GM19238 (cell line): ENCODE results near the gene CCDC34.

Experiments used
- DNase-seq: peaks from one replicate; pipeline ENCODE4 v3.0.0; 2011; ENCODE audit warnings: low spot score; ENCODE audit not compliant: insufficient read length

CCDC34 gene

GRCh38 chr11:27392278-27393114 lies 29.5 kb upstream of the CCDC34 start:
- no peak for DNase-seq

- no peak for DNase-seq
Observed at GRCh38 chr11:27391331-27392015, 28.5 kb upstream of the CCDC34 start.

GRCh38 chr11:27390318-27391295 lies 27.6 kb upstream of the CCDC34 start:
- DNase-seq = no peak

- no peak for DNase-seq
Observed at GRCh38 chr11:27388869-27389268, 25.9 kb upstream of the CCDC34 start.

GRCh38 chr11:27388001-27388400 lies 25.0 kb upstream of the CCDC34 start:
- no peak for DNase-seq

- DNase-seq = no peak
Observed at GRCh38 chr11:27387362-27387761, 24.3 kb upstream of the CCDC34 start.

- no peak for DNase-seq
Observed at GRCh38 chr11:27386181-27386845, 23.3 kb upstream of the CCDC34 start.

GRCh38 chr11:27385245-27385644 lies 22.2 kb upstream of the CCDC34 start:
- no peak for DNase-seq

GRCh38 chr11:27384227-27384626 lies 21.2 kb upstream of the CCDC34 start:
- DNase-seq = no peak

- DNase-seq = no peak
Observed at GRCh38 chr11:27383645-27384044, 20.6 kb upstream of the CCDC34 start.

- no peak for DNase-seq
Observed at GRCh38 chr11:27381238-27381666, 18.2 kb upstream of the CCDC34 start.

- no peak for DNase-seq
Observed at GRCh38 chr11:27380771-27381170, 17.8 kb upstream of the CCDC34 start.

- DNase-seq = no peak
Observed at GRCh38 chr11:27379449-27379848, 16.4 kb upstream of the CCDC34 start.

GRCh38 chr11:27375370-27375769 lies 12.4 kb upstream of the CCDC34 start:
- DNase-seq = no peak

GRCh38 chr11:27373856-27374602 lies 11.0 kb upstream of the CCDC34 start:
- DNase-seq = no peak

- DNase-seq = no peak
Observed at GRCh38 chr11:27373392-27373791, 10.4 kb upstream of the CCDC34 start.

GRCh38 chr11:27372164-27372563 lies 9.1 kb upstream of the CCDC34 start:
- no peak for DNase-seq

- DNase-seq = no peak
Observed at GRCh38 chr11:27371489-27371888, 8.5 kb upstream of the CCDC34 start.

- no peak for DNase-seq
Observed at GRCh38 chr11:27370374-27370773, 7.4 kb upstream of the CCDC34 start.

- DNase-seq = no peak
Observed at GRCh38 chr11:27367881-27368280, 4.9 kb upstream of the CCDC34 start.
